Upper lobe of right lung (tissue), 1 donor: ENCODE data around the gene TACC2. TPM values are rescaled to one million over a fixed set of nuclear protein-coding genes. Genes with fewer than 3 reads are reported as not detected.

Experiments used
- ATAC-seq: fragments of 200-7000 bp; cut with Tn5 transposase; one replicate; pipeline ENCODE4 v1.9.1; 2020; ENCODE audit warnings: mild to moderate bottlenecking, moderate library complexity
- DNase-seq: peaks from one replicate; pipeline ENCODE4 v3.0.0-alpha.2; 2020
- H3K27ac ChIP-seq: fragments of 200-600 bp; one replicate; pipeline ENCODE4 v1.8.0; 2022
- H3K27me3 ChIP-seq: fragments of 200-600 bp; one replicate; pipeline ENCODE4 v1.8.0; 2022; ENCODE audit warnings: mild to moderate bottlenecking
- H3K36me3 ChIP-seq: fragments of 200-600 bp; one replicate; pipeline ENCODE4 v1.8.0; 2022
- H3K4me1 ChIP-seq: fragments of 200-600 bp; one replicate; pipeline ENCODE4 v1.8.0; 2022
- H3K4me3 ChIP-seq: fragments of 200-600 bp; one replicate; pipeline ENCODE4 v1.8.0; 2022; ENCODE audit warnings: mild to moderate bottlenecking
- H3K9me3 ChIP-seq: fragments of 200-600 bp; one replicate; pipeline ENCODE4 v1.8.0; 2022
- CTCF ChIP-seq: fragments of 200-600 bp; IDR thresholded peaks from one replicate; pipeline ENCODE4 v1.8.0; 2022; ENCODE audit warnings: antibody characterized with exemption
- intact Hi-C: fragments of 100-400 bp; cut with DNase I; formaldehyde crosslinking; loops from one replicate; pipeline ENCODE4 v1.11.0; 2022
- total RNA-seq: library from RNA; stranded (reverse); fragmentation: NEBNext Ultra II Directional; extraction: Animal tissue kit (Norgen Biotek cat#: 25700); gene quantifications from one replicate; pipeline ENCODE4 v1.2.1, GENCODE V29; 2021
- donor health status: DM: no; HTN: yes; CAD: no; lungs with severe emphysema.

The TACC2 gene
- total RNA-seq, 1 donor from 2014 or later, result 236 TPM

- Histone ChIP-seq H3K27ac (no peak overlapping the region), H3K4me1 (no peaks in the 10 kb centered on the region), H3K9me3 (no peaks in the 10 kb centered on the region), H3K36me3 (peaks cover 86% of the 10 kb centered on the region), H3K27me3 (no peaks in the 10 kb centered on the region), H3K4me3 (no peak overlapping the region)
- no peak for TF ChIP-seq CTCF
- ATAC-seq (no peak), DNase-seq (no peak)
- intact Hi-C loops, result no loop called here
These were observed 233.0 kb downstream of the TACC2 start for GRCh38 chr10:122221958-122222357.

DNA sequence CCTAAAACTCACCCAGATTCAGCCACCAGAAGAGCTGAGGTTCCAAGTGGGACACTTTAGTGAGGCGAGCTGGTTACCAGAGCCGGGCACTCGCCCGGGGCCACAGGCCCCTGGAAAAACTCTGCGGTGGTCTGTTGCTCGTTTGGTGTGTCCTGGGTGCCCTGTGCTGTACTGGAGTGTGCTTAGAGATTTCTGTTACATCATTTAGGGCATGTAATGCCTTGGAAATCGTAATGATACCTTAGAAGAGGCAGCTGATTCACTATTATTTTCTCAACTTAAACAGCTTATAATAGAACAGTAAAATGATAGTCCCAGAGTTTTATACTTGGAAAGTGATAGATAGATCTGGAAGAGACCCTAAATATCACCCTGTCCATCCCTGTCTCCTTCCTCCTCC is 233.7 kb downstream of the TACC2 start:
- DNase-seq, result no peak
- TF ChIP-seq CTCF, result no peak
- H3K4me1 ChIP-seq, result no peaks in the 10 kb centered on the region
- no peaks in the 10 kb centered on the region for H3K27me3 ChIP-seq
- intact Hi-C loops, result no loop called here
- H3K27ac ChIP-seq, result no peak overlapping the region
- H3K4me3 ChIP-seq, result no peak overlapping the region
- peaks cover 86% of the 10 kb centered on the region for H3K36me3 ChIP-seq
- H3K9me3 ChIP-seq, result no peaks in the 10 kb centered on the region
- ATAC-seq, result no peak

DNA sequence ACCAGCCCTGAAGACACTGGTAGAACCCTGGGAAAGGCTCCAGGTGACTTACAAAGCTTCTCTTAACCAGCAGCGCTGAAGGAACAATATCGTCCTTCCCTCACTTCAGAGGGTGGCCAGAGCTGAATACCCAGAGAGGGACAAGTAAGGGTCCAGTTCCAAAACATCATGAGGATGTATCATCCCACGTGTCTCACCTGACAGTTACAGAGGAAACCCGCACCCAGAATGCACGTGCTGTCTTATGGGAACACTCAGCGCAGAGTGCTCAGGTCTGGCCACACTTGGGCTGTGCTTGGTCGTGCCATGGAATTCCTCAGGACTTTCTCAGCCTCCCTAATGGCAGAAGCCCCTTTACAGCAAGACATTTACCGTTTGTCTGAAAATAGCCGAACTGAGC is 235.2 kb downstream of the TACC2 start:
- DNase-seq (no peak), ATAC-seq (no peak)
- H3K4me1 ChIP-seq, result no peaks in the 10 kb centered on the region
- H3K27me3 ChIP-seq, result no peaks in the 10 kb centered on the region
- H3K9me3 ChIP-seq, result no peaks in the 10 kb centered on the region
- H3K27ac ChIP-seq, result no peak overlapping the region
- no peak for TF ChIP-seq CTCF
- intact Hi-C loops, result no loop called here
- peaks cover 86% of the 10 kb centered on the region for H3K36me3 ChIP-seq
- no peak overlapping the region for H3K4me3 ChIP-seq

GRCh38 chr10:122225330-122225729 is 236.4 kb downstream of the TACC2 start:
- Histone ChIP-seq H3K27ac (no peak overlapping the region), H3K36me3 (peaks cover 91% of the 10 kb centered on the region), H3K9me3 (no peaks in the 10 kb centered on the region), H3K4me3 (no peak overlapping the region), H3K4me1 (no peaks in the 10 kb centered on the region), H3K27me3 (no peaks in the 10 kb centered on the region)
- no peak for TF ChIP-seq CTCF
- intact Hi-C loops, result no loop called here
- DNase-seq, result no peak
- no peak for ATAC-seq

DNA sequence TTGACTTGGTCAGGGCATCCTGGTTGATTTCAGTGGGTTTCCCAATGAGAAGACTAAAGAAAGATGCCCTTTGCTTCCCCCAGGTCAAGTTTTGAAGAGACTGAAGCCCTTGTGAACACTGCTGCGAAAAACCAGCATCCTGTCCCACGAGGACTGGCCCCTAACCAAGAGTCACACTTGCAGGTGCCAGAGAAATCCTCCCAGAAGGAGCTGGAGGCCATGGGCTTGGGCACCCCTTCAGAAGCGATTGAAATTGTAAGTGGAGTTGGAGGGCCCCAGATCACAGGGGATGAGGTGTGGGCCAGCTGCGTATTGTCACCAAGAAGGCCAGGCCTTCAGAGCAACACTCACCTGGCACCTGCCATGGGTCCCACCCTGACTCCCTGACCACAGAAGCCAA is 238.8 kb downstream of the TACC2 start:
- no peak for ATAC-seq
- peaks cover 77% of the 10 kb centered on the region for H3K36me3 ChIP-seq

More for the DNA sequence above, 238.8 kb downstream of the TACC2 start:
- intact Hi-C loops, result no loop called here
- no peak overlapping the region for H3K4me3 ChIP-seq
- no peak overlapping the region for H3K27ac ChIP-seq
- H3K4me1 ChIP-seq, result no peaks in the 10 kb centered on the region
- no peaks in the 10 kb centered on the region for H3K9me3 ChIP-seq
- H3K27me3 ChIP-seq, result no peaks in the 10 kb centered on the region
- DNase-seq, result no peak
- TF ChIP-seq CTCF, result no peak
